SK-N-SH (cell line): ENCODE results near the gene AGT.

Experiments
- CHD2 ChIP-seq: fragments of 150-350 bp; IDR thresholded peaks from 2 replicates; pipeline ENCODE4 v1.6.1; 2018; ENCODE audit warnings: low read length; ENCODE audit not compliant: partially characterized antibody
- EZH2phosphoT487 ChIP-seq: fragments of 200-600 bp; sonication (generic); IDR thresholded peaks from 2 replicates; pipeline ENCODE4 v1.6.1; 2017; ENCODE audit warnings: low read depth, mixed run types, mild to moderate bottlenecking, antibody characterized with exemption, moderate library complexity, borderline replicate concordance
- FOXJ3 ChIP-seq: sonication (generic); formaldehyde crosslinking; IDR thresholded peaks from 2 replicates; pipeline ENCODE4 v1.5.1; 2020; ENCODE audit warnings: mild to moderate bottlenecking, missing genetic modification reagents
- POLR2AphosphoS5 ChIP-seq: IDR thresholded peaks from 2 replicates; pipeline ENCODE4 v1.6.1; 2012; ENCODE audit warnings: low read depth, low read length
- SMC3 ChIP-seq: IDR thresholded peaks from 2 replicates; pipeline ENCODE4 v1.6.1; 2012; ENCODE audit warnings: low read depth, low read length, improper control_type of control experiment
- TEAD4 ChIP-seq: IDR thresholded peaks from 2 replicates; pipeline ENCODE4 v1.4.0; 2012; ENCODE audit warnings: mild to moderate bottlenecking, borderline replicate concordance; ENCODE audit not compliant: insufficient read depth
- TF ChIP-seq, protein P1 (sequence below): fragments of 200-600 bp; sonication (generic); IDR thresholded peaks from 2 replicates; pipeline ENCODE4 v1.6.1; 2017; ENCODE audit warnings: antibody characterized with exemption, mild to moderate bottlenecking, moderate library complexity
- TF ChIP-seq, protein P2 (sequence below): IDR thresholded peaks from 2 replicates; pipeline ENCODE4 v1.4.0; 2012; ENCODE audit warnings: low read depth, borderline replicate concordance
- TF ChIP-seq, protein P3 (sequence below): fragments of 150-350 bp; IDR thresholded peaks from 2 replicates; pipeline ENCODE4 v1.6.1; 2017; ENCODE audit warnings: antibody characterized with exemption, low read length, low read depth, borderline replicate concordance
- TF ChIP-seq, protein P4 (sequence below): IDR thresholded peaks from 2 replicates; pipeline ENCODE4 v1.4.0; 2012; ENCODE audit warnings: low read depth
- TF ChIP-seq, protein P5 (sequence below): IDR thresholded peaks from 2 replicates; pipeline ENCODE4 v1.6.1; 2012; ENCODE audit warnings: mild to moderate bottlenecking, low read depth, low read length, moderate library complexity
- TF ChIP-seq, protein P6 (sequence below): IDR thresholded peaks from 2 replicates; pipeline ENCODE4; 2012
- TF ChIP-seq, protein P7 (sequence below): fragments of 150-350 bp; IDR thresholded peaks from 2 replicates; pipeline ENCODE4 v1.6.1; 2016; ENCODE audit warnings: mild to moderate bottlenecking, low read depth, low read length

DNA sequence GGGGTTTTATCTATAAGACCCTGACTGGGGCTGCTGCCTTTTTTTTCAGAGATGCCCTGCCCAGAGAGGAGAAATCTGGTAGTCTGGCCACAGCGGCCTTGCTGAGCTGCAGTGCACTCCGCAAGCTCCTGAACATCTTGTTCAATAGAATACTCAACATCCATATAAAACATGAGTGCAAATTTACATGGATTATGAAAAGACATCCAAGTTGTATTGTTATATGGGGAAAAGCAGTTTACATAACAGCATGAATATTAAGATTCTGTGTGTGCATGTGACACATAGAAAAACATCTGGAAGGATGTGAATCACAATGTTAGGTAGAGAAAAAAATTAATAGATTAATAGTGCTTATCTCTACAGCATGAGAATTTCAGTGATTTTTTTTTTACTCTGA lies 55.2 kb downstream of the AGT start:
- TF ChIP-seq EZH2phosphoT487: no peak
- TF ChIP-seq, protein P1, sequence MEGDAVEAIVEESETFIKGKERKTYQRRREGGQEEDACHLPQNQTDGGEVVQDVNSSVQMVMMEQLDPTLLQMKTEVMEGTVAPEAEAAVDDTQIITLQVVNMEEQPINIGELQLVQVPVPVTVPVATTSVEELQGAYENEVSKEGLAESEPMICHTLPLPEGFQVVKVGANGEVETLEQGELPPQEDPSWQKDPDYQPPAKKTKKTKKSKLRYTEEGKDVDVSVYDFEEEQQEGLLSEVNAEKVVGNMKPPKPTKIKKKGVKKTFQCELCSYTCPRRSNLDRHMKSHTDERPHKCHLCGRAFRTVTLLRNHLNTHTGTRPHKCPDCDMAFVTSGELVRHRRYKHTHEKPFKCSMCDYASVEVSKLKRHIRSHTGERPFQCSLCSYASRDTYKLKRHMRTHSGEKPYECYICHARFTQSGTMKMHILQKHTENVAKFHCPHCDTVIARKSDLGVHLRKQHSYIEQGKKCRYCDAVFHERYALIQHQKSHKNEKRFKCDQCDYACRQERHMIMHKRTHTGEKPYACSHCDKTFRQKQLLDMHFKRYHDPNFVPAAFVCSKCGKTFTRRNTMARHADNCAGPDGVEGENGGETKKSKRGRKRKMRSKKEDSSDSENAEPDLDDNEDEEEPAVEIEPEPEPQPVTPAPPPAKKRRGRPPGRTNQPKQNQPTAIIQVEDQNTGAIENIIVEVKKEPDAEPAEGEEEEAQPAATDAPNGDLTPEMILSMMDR: no peak
- TF ChIP-seq FOXJ3: no peak
- TF ChIP-seq, protein P2, sequence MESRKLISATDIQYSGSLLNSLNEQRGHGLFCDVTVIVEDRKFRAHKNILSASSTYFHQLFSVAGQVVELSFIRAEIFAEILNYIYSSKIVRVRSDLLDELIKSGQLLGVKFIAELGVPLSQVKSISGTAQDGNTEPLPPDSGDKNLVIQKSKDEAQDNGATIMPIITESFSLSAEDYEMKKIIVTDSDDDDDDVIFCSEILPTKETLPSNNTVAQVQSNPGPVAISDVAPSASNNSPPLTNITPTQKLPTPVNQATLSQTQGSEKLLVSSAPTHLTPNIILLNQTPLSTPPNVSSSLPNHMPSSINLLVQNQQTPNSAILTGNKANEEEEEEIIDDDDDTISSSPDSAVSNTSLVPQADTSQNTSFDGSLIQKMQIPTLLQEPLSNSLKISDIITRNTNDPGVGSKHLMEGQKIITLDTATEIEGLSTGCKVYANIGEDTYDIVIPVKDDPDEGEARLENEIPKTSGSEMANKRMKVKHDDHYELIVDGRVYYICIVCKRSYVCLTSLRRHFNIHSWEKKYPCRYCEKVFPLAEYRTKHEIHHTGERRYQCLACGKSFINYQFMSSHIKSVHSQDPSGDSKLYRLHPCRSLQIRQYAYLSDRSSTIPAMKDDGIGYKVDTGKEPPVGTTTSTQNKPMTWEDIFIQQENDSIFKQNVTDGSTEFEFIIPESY: no peak
- TF ChIP-seq POLR2AphosphoS5: no peak
- TF ChIP-seq, protein P3, sequence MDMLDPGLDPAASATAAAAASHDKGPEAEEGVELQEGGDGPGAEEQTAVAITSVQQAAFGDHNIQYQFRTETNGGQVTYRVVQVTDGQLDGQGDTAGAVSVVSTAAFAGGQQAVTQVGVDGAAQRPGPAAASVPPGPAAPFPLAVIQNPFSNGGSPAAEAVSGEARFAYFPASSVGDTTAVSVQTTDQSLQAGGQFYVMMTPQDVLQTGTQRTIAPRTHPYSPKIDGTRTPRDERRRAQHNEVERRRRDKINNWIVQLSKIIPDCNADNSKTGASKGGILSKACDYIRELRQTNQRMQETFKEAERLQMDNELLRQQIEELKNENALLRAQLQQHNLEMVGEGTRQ: no peak
- TF ChIP-seq CHD2: no peak
- TF ChIP-seq, protein P4, sequence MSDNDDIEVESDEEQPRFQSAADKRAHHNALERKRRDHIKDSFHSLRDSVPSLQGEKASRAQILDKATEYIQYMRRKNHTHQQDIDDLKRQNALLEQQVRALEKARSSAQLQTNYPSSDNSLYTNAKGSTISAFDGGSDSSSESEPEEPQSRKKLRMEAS: no peak
- TF ChIP-seq, protein P5, sequence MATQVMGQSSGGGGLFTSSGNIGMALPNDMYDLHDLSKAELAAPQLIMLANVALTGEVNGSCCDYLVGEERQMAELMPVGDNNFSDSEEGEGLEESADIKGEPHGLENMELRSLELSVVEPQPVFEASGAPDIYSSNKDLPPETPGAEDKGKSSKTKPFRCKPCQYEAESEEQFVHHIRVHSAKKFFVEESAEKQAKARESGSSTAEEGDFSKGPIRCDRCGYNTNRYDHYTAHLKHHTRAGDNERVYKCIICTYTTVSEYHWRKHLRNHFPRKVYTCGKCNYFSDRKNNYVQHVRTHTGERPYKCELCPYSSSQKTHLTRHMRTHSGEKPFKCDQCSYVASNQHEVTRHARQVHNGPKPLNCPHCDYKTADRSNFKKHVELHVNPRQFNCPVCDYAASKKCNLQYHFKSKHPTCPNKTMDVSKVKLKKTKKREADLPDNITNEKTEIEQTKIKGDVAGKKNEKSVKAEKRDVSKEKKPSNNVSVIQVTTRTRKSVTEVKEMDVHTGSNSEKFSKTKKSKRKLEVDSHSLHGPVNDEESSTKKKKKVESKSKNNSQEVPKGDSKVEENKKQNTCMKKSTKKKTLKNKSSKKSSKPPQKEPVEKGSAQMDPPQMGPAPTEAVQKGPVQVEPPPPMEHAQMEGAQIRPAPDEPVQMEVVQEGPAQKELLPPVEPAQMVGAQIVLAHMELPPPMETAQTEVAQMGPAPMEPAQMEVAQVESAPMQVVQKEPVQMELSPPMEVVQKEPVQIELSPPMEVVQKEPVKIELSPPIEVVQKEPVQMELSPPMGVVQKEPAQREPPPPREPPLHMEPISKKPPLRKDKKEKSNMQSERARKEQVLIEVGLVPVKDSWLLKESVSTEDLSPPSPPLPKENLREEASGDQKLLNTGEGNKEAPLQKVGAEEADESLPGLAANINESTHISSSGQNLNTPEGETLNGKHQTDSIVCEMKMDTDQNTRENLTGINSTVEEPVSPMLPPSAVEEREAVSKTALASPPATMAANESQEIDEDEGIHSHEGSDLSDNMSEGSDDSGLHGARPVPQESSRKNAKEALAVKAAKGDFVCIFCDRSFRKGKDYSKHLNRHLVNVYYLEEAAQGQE: no peak
- TF ChIP-seq, protein P6, sequence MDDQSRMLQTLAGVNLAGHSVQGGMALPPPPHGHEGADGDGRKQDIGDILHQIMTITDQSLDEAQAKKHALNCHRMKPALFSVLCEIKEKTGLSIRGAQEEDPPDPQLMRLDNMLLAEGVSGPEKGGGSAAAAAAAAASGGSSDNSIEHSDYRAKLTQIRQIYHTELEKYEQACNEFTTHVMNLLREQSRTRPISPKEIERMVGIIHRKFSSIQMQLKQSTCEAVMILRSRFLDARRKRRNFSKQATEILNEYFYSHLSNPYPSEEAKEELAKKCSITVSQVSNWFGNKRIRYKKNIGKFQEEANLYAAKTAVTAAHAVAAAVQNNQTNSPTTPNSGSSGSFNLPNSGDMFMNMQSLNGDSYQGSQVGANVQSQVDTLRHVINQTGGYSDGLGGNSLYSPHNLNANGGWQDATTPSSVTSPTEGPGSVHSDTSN: no peak
- TF ChIP-seq, protein P7, sequence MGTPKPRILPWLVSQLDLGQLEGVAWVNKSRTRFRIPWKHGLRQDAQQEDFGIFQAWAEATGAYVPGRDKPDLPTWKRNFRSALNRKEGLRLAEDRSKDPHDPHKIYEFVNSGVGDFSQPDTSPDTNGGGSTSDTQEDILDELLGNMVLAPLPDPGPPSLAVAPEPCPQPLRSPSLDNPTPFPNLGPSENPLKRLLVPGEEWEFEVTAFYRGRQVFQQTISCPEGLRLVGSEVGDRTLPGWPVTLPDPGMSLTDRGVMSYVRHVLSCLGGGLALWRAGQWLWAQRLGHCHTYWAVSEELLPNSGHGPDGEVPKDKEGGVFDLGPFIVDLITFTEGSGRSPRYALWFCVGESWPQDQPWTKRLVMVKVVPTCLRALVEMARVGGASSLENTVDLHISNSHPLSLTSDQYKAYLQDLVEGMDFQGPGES: no peak
- TF ChIP-seq SMC3: no peak
- TF ChIP-seq TEAD4: no peak
